BE2C (cell line): ENCODE data around the gene FBXW2.

ENCODE experiments used
- DNase-seq: peaks from one replicate; pipeline ENCODE4 v3.0.0-alpha.2; 2020
- H3K27me3 ChIP-seq: fragments of 250-450 bp; sonication (Bioruptor Pico); 2 replicates; pipeline ENCODE4 v1.5.1; 2020; ENCODE audit warnings: mild to moderate bottlenecking
- H3K36me3 ChIP-seq: fragments of 250-450 bp; sonication (Bioruptor Pico); 2 replicates; pipeline ENCODE4 v1.5.1; 2020; ENCODE audit warnings: mild to moderate bottlenecking
- H3K4me1 ChIP-seq: fragments of 250-450 bp; sonication (Bioruptor Pico); 2 replicates; pipeline ENCODE4 v1.5.1; 2020
- H3K4me3 ChIP-seq: 2 replicates; pipeline ENCODE4 v1.5.1; 2011; ENCODE audit warnings: low read depth, low read length
- H3K9me3 ChIP-seq: fragments of 250-450 bp; sonication (Bioruptor Pico); 2 replicates; pipeline ENCODE4 v1.5.1; 2020
- TF ChIP-seq, protein P1 (sequence below): IDR thresholded peaks from 2 replicates; pipeline ENCODE4 v1.5.1; 2012; ENCODE audit warnings: mild to moderate bottlenecking, low read depth, low read length

The FBXW2 gene

DNA sequence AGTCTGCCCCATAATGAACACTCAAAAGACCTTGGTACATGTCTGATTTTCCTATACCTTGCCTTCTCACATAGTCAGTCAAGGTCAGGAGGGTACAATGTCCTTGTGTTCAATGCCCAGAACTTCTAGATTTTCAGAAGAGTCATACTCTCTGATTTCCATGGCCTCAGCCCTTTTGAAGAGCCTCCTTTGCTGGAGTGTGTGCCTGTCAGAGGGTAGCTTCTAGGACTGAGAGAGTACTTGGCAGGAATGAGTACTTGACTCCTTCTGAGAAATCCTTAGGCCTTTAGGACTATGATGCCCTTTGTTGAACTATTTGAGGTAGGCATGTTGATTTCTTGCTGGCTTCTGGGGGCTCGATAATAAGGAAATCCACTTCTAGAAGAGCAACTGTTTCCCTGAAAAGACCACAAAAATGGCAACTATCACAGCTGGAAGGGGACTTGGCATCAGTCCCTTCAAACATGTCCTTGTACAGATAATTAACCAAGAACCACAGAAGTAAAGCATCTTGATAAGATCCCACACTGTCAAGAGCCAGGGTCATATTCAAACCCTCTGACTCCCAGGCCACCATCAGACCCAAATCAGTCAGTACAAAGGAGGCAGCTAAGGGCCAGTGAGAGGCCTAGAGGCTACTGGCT is 68.3 kb downstream of the FBXW2 start:
- no peak for DNase-seq
- Histone ChIP-seq H3K36me3 (no peaks in the 10 kb centered on the region), H3K4me1 (no peaks in the 10 kb centered on the region), H3K27me3 (no peaks in the 10 kb centered on the region), H3K4me3 (no peak overlapping the region), H3K9me3 (no peaks in the 10 kb centered on the region)
- TF ChIP-seq, protein P1, sequence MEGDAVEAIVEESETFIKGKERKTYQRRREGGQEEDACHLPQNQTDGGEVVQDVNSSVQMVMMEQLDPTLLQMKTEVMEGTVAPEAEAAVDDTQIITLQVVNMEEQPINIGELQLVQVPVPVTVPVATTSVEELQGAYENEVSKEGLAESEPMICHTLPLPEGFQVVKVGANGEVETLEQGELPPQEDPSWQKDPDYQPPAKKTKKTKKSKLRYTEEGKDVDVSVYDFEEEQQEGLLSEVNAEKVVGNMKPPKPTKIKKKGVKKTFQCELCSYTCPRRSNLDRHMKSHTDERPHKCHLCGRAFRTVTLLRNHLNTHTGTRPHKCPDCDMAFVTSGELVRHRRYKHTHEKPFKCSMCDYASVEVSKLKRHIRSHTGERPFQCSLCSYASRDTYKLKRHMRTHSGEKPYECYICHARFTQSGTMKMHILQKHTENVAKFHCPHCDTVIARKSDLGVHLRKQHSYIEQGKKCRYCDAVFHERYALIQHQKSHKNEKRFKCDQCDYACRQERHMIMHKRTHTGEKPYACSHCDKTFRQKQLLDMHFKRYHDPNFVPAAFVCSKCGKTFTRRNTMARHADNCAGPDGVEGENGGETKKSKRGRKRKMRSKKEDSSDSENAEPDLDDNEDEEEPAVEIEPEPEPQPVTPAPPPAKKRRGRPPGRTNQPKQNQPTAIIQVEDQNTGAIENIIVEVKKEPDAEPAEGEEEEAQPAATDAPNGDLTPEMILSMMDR, result no peak

DNA sequence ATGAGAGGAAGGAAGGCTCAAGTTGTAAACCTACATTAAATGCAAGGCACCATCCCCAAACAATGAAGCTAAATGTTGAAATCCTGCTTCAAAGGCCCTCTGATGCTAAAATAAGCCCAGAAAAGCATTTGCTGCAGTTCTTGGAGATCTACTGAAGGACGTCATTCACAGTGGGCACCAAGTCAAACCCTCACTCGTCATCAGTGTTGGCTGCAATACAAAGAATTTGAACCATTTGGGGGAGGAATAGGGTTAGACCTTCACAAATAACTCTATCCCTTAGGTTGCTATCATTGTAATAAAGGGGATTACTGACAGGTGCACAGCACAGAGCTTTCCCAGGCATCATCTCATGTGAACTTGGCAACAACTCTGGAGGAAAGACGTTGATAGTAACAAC is 69.7 kb downstream of the FBXW2 start:
- no peak for DNase-seq
- TF ChIP-seq, protein P1, result no peak
- no peaks in the 10 kb centered on the region for H3K9me3 ChIP-seq
- H3K4me3 ChIP-seq, result no peak overlapping the region
- no peaks in the 10 kb centered on the region for H3K27me3 ChIP-seq
- no peaks in the 10 kb centered on the region for H3K4me1 ChIP-seq
- H3K36me3 ChIP-seq, result no peaks in the 10 kb centered on the region

GRCh38 chr9:120720404-120720803 is 72.8 kb downstream of the FBXW2 start:
- Histone ChIP-seq H3K36me3 (no peaks in the 10 kb centered on the region), H3K4me1 (peaks cover 6% of the 10 kb centered on the region), H3K27me3 (no peaks in the 10 kb centered on the region), H3K4me3 (no peak overlapping the region), H3K9me3 (no peaks in the 10 kb centered on the region)
- TF ChIP-seq, protein P1, result no peak
- no peak for DNase-seq

DNA sequence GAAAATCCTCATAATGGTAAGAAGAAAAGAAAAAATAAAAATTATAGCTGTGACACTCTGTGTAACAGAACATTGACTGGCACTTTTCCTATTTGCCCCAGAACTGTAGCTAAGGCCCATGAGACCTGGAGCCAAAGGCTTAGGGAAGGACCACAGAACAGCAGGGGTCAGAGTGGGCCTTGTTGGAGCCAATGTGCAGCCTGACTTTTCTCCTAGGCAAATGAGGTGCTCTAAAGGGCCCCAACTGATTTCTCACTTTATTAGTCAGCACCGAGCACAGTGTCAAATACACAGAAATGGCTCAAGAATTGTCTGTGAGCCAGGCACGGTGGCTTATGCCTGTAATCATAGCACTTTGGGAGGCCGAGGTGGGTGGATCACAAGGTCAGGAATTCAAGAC is 74.9 kb downstream of the FBXW2 start:
- TF ChIP-seq, protein P1, result no peak

GRCh38 chr9:120717176-120717575 is 76.0 kb downstream of the FBXW2 start:
- no peak overlapping the region for H3K4me3 ChIP-seq

More for the DNA sequence above, 74.9 kb downstream of the FBXW2 start:
- peaks cover 11% of the 10 kb centered on the region for H3K4me1 ChIP-seq
- no peaks in the 10 kb centered on the region for H3K9me3 ChIP-seq
- H3K27me3 ChIP-seq, result no peaks in the 10 kb centered on the region
- no peaks in the 10 kb centered on the region for H3K36me3 ChIP-seq
- DNase-seq, result no peak
- no peak overlapping the region for H3K4me3 ChIP-seq

DNA sequence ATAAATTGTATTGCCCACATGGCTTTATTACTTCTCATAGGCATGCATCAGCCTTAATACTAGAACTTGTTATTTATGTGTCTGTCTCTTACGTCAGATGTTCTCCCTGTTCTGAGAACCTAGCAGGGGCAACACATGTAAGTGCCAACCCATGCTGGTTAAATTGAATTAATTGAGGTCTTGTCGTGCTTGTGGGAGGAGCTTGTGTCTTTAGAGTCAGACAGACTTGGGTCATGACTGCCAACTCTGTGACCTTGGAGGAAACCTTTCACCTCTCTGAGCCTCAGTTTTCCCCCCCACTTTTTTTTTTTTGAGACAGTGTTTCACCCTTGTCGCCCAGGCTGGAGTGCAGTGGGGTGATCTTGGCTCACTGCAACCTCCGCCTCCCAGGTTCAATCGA is 76.7 kb downstream of the FBXW2 start:
- TF ChIP-seq, protein P1, result no peak
- peaks cover 11% of the 10 kb centered on the region for H3K4me1 ChIP-seq
- H3K4me3 ChIP-seq, result no peak overlapping the region
- no peak for DNase-seq
- no peaks in the 10 kb centered on the region for H3K27me3 ChIP-seq
- no peaks in the 10 kb centered on the region for H3K9me3 ChIP-seq
- no peaks in the 10 kb centered on the region for H3K36me3 ChIP-seq

More at GRCh38 chr9:120717176-120717575, 76.0 kb downstream of the FBXW2 start:
- Histone ChIP-seq H3K9me3 (no peaks in the 10 kb centered on the region), H3K4me1 (peaks cover 11% of the 10 kb centered on the region), H3K27me3 (no peaks in the 10 kb centered on the region), H3K36me3 (no peaks in the 10 kb centered on the region)
- TF ChIP-seq, protein P1, result no peak
- DNase-seq, result no peak
